ENCODE data around the gene CFHR2.

The CFHR2 gene

DNA sequence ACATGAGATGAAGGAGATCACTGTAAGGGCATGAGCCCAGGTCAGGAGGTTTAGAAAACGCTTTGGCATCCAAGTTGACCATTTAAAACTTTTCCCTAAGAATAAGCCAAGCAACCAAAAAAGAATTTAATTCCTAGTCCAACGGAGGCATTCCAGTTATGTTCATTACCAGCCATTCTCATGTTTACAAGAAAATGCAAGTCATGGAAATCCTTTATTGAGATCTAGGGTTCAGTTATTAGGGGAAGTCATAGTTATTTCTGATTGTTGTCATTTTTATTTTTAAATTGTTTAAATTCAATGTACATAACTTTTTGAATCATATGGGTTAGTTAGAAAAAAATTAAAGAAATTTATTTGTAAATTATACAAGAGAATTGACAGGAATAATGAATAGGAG, 58.3 kb downstream of the CFHR2 start:
- DNase-seq (ENCODE audit: low read depth in 2 of 2) = no peak

GRCh38 chr1:197003132-197003531, 59.6 kb downstream of the CFHR2 start:
- DNase-seq (ENCODE audit: low read depth in 2 of 2) = no peak

- DNase-seq (ENCODE audit: low read depth in 2 of 2) = no peak
Observed at GRCh38 chr1:197008861-197009260, 65.3 kb downstream of the CFHR2 start.

Measured in stimulated activated CD4-positive, alpha-beta T cell treated with anti-CD3 and anti-CD28 coated beads, Interleukin-12 subunit alpha, Interleukin-12 subunit beta, amount 100 ng/mL, for 24 hours (primary cell).